Pancreas (tissue), 10 donors: ENCODE results near the gene ZNF384. TPM values are rescaled to one million over a fixed set of nuclear protein-coding genes. Genes with fewer than 3 reads are reported as not detected.
A peak's percentile ranks its signal among the peaks of the same experiment; 100 is the strongest.

Source experiments
- ATAC-seq, 4 donors: fragments of 200-7000 bp; cut with Tn5 transposase; one replicate each; pipeline versions ENCODE4 v1.8.0 to v1.9.1; 2020; ENCODE audit warnings: mild to moderate bottlenecking in 4 of 4, moderate library complexity in 4 of 4
- DNase-seq, 6 donors: peaks; one replicate each; pipeline ENCODE4 v3.0.0-alpha.2; 2020
- FAIRE-seq: peaks from 2 replicates; lab custom pipeline; 2012; peaks lifted over from hg19 to GRCh38; lab: Jason Lieb, UNC
- H3K27ac ChIP-seq, 4 donors: fragments of 200-600 bp; sonication (generic); 1 replicate in 3 of 4; 2 replicates in 1 of 4; pipeline versions ENCODE4 v1.5.0 to v1.8.0; 2020
- H3K27me3 ChIP-seq, 4 donors: fragments of 200-600 bp; one replicate each; pipeline ENCODE4 v1.8.0; 2021
- H3K36me3 ChIP-seq, 3 donors: fragments of 200-600 bp; sonication (generic) in 1 of 3; one replicate each; pipeline versions ENCODE4 v1.5.0 to v1.8.0; 2020 to 2021
- H3K4me1 ChIP-seq, 3 donors: fragments of 200-600 bp; one replicate each; pipeline ENCODE4 v1.8.0; 2021
- H3K4me3 ChIP-seq, 4 donors: fragments of 200-600 bp; sonication (generic) in 2 of 4; one replicate each; pipeline versions ENCODE4 v1.5.0 to v1.8.0; 2020 to 2021
- H3K9me3 ChIP-seq, 4 donors: fragments of 200-600 bp; one replicate each; pipeline ENCODE4 v1.8.0; 2021
- CTCF ChIP-seq, 4 donors: fragments of 200-600 bp; sonication (generic) in 3 of 4; IDR thresholded peaks; one replicate each; pipeline versions ENCODE4 v1.5.0 to v1.8.0; 2021; ENCODE audit warnings: antibody characterized with exemption in 4 of 4
- WGBS, 2 donors: extraction: QIAGEN DNeasy Blood & Tissue Kit; methylation state at CpG; one replicate each; pipeline ENCODE4 v1.1.7; 2013; 5-methylcytosine and 5-hydroxymethylcytosine counted together
- intact Hi-C, 3 donors: fragments of 100-400 bp; cut with DNase I; formaldehyde crosslinking; loops; one replicate each; pipeline versions ENCODE4 v1.11.1 to v1.14.2; 2022
- polyA plus RNA-seq, 2 donors: library from polyadenylated mRNA; stranded (reverse); fragments of 200-250 nt; gene quantifications; one replicate each; pipeline ENCODE4 v1.2.3, GENCODE V29; 2013
- total RNA-seq, 6 donors: library from RNA; stranded (reverse); fragmentation: NEBNext Ultra II Directional in 4 of 6; extraction: Animal tissue kit (Norgen Biotek cat#: 25700) in 4 of 6; gene quantifications; one replicate each; pipeline versions ENCODE4 v1.2.1 to v1.2.4, GENCODE V29; 2021 to 2023
- donor health status: healthy with polysubstance abuse.
- donor health status: DM: no; HTN: no; CAD: no; lungs with moderate emphysema.
- donor health status: DM: no; HTN: no; CAD: no.
- donor health status: control.
- donor health status: control.
- donor health status: Bipolar disorder and iron deficiency.
- donor health status: DM: yes; HTN: yes; CAD: no.
- donor health status: DM: no; HTN: no; CAD: no.
- donor health status: DM: no; HTN: no; CAD: no.
- donor health status: DM: yes; HTN: yes; CAD: no.

ZNF384 gene
- total and polyA plus RNA-seq, 8 donors, result 20.4 to 36.7 (median 26.2) TPM

DNA sequence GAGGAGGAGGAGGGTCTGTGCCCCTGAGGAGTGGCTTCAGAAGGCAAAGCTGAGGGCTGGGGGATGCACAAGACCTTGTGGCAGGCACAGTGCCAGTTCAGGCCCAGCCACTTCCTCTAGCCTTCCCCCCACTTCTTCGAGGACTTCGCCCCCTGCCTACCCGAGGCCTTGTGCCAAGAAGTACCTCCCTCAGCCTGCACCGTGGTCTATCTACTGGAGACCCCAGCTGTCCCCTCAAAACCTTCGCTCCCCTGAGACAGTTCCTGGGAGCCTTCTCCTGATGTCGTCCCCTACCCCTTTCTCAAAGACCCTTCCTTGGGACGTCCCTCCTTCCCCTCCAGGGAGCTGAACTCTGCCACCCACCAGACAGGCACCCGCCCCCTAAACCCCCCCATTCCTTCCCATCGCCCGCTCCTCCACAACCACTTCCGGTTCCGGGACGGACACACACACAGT, 604 bp downstream of the ZNF384 start:
- FAIRE-seq, result no peak
- Histone ChIP-seq H3K4me3 (peak overlapping the region; percentile 70 to 96 (median 92)), H3K9me3 (no peaks in the 10 kb centered on the region), H3K36me3 (no peaks in the 10 kb centered on the region), H3K27me3 (no peaks in the 10 kb centered on the region), H3K4me1 (peaks cover 3 to 20% (median 5%) of the 10 kb centered on the region in 3 donors), H3K27ac (peak overlapping the region; percentile 86 to 93 (median 91))
- DNase-seq, result peak in 3 of 6 donors; percentile 64 to 82 (median 68)
- ATAC-seq, result peak in 1 of 4 donors; percentile 1
- TF ChIP-seq CTCF (IDR thresholded peaks at IDR 0.05), result no peak
- intact Hi-C loops, result no loop called here
- WGBS, 2 donors, result 1 to 2% methylated on average over 13 of the region's 13 CpGs

DNA sequence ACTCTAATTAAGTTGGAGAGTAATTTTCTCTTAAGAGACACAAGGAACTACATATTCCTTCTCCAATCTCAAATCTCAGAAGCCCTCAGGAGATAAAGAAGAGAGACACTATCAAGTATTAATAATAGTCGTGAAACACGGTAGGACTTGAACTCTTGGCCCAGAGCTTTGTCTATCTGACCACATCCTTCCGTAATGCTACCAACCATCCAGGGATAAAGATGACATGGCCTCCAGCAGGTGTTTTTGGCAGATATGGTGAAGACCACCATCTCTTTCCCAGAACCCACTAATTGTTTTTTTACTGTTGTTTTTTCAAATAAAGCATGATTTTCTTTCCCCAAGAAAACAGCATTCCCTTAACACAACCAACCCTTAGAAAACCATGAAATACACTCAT, 3.4 kb downstream of the ZNF384 start:
- DNase-seq (no peak), FAIRE-seq (no peak), ATAC-seq (no peak)
- peaks cover 3 to 20% (median 5%) of the 10 kb centered on the region in 3 donors for H3K4me1 ChIP-seq
- H3K9me3 ChIP-seq, result no peaks in the 10 kb centered on the region
- no peak overlapping the region for H3K27ac ChIP-seq
- no peak for TF ChIP-seq CTCF (IDR thresholded peaks at IDR 0.05)
- no peaks in the 10 kb centered on the region for H3K27me3 ChIP-seq
- H3K4me3 ChIP-seq, result no peak overlapping the region
- intact Hi-C loops, result no loop called here
- WGBS, 2 donors, result 73 to 77% methylated on average over 3 of the region's 3 CpGs
- H3K36me3 ChIP-seq, result no peaks in the 10 kb centered on the region

- Histone ChIP-seq H3K4me3 (no peak overlapping the region), H3K4me1 (peaks cover 3 to 12% (median 5%) of the 10 kb centered on the region in 3 donors), H3K27ac (no peak overlapping the region), H3K9me3 (no peaks in the 10 kb centered on the region), H3K36me3 (peaks cover 0 to 1% (median 0%) of the 10 kb centered on the region in 3 donors), H3K27me3 (no peaks in the 10 kb centered on the region)
- FAIRE-seq, result no peak
- 51 to 63% methylated on average over 6 of the region's 6 CpGs for WGBS, 2 donors
- no peak for ATAC-seq
- DNase-seq, result no peak
- TF ChIP-seq CTCF (IDR thresholded peaks at IDR 0.05), result peak in 1 of 4 donors; percentile 30
- intact Hi-C loops, result no loop called here
Observed at GRCh38 chr12:6684609-6685008, 4.6 kb downstream of the ZNF384 start.

DNA sequence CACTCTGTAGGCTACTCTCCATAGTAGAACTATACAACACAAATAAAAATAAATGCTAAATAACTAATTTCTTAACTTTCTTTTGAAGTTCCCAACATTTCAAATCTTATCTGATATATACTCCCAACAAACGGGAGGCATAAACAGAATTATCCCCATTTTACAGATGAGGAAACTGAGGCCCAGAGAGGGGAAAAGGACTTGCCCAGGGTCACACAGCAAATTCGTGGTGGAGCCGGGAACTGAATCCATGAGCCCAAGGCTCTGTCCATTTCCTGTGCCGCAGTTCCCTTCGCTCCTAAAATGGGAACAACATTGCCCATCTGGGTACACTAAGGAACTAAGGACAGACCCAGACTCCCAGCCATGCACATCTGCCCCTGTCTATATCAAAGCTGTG, 12.2 kb downstream of the ZNF384 start:
- no peaks in the 10 kb centered on the region for H3K9me3 ChIP-seq
- intact Hi-C loops, result no loop called here
- FAIRE-seq (no peak), ATAC-seq (no peak), DNase-seq (no peak)
- no peak overlapping the region for H3K27ac ChIP-seq
- 85 to 91% methylated on average over 5 of the region's 5 CpGs for WGBS, 2 donors
- H3K4me1 ChIP-seq, result no peaks in the 10 kb centered on the region
- TF ChIP-seq CTCF (IDR thresholded peaks at IDR 0.05), result no peak
- no peaks in the 10 kb centered on the region for H3K27me3 ChIP-seq
- no peak overlapping the region for H3K4me3 ChIP-seq
- peaks cover under 1 to 63% (median 44%) of the 10 kb centered on the region in 3 donors for H3K36me3 ChIP-seq

GRCh38 chr12:6672143-6672542, 17.0 kb downstream of the ZNF384 start:
- no peak for FAIRE-seq
- 89 to 92% methylated on average over 18 of the region's 18 CpGs for WGBS, 2 donors
- no peak for DNase-seq

More at GRCh38 chr12:6672143-6672542, 17.0 kb downstream of the ZNF384 start:
- Histone ChIP-seq H3K4me1 (no peaks in the 10 kb centered on the region), H3K36me3 (peaks cover 6 to 83% (median 56%) of the 10 kb centered on the region in 3 donors), H3K9me3 (no peaks in the 10 kb centered on the region), H3K27ac (no peak overlapping the region), H3K4me3 (no peak overlapping the region), H3K27me3 (no peaks in the 10 kb centered on the region)
- TF ChIP-seq CTCF (IDR thresholded peaks at IDR 0.05), result no peak
- ATAC-seq, result no peak
- intact Hi-C loops, result no loop called here
